HEK293 (cell line): ENCODE data around the gene IDH3A.

Source experiments
- IKZF3 ChIP-seq: fragments of 450-650 bp; IDR thresholded peaks from 2 replicates; pipeline ENCODE4 v1.5.0; 2018; ENCODE audit warnings: missing biosample characterization, mild to moderate bottlenecking, missing genetic modification characterization, moderate library complexity
- KLF8 ChIP-seq: fragments of 450-650 bp; formaldehyde crosslinking; IDR thresholded peaks from 2 replicates; pipeline ENCODE4 v1.5.1; 2016; ENCODE audit warnings: missing biosample characterization, missing genetic modification characterization
- SCRT2 ChIP-seq: fragments of 450-650 bp; formaldehyde crosslinking; IDR thresholded peaks from 2 replicates; pipeline ENCODE4 v1.5.1; 2016; ENCODE audit warnings: missing biosample characterization, missing genetic modification characterization
- SP3 ChIP-seq: fragments of 450-650 bp; formaldehyde crosslinking; IDR thresholded peaks from 2 replicates; pipeline ENCODE4 v1.5.1; 2016; ENCODE audit warnings: missing biosample characterization, missing genetic modification characterization
- SP7 ChIP-seq: fragments of 450-650 bp; formaldehyde crosslinking; IDR thresholded peaks from 2 replicates; pipeline ENCODE4 v1.5.1; 2016; ENCODE audit warnings: missing biosample characterization, missing genetic modification characterization
- ZFHX2 ChIP-seq: fragments of 450-650 bp; formaldehyde crosslinking; conservative IDR thresholded peaks from 2 replicates; pipeline ENCODE4 v1.5.1; 2016; ENCODE audit warnings: missing biosample characterization, missing genetic modification characterization
- ZFP37 ChIP-seq: fragments of 450-650 bp; formaldehyde crosslinking; IDR thresholded peaks from 2 replicates; pipeline ENCODE4 v1.5.1; 2016; ENCODE audit warnings: missing biosample characterization, missing genetic modification characterization
- ZNF146 ChIP-seq: fragments of 450-650 bp; formaldehyde crosslinking; IDR thresholded peaks from 2 replicates; pipeline ENCODE4 v1.5.1; 2016; ENCODE audit warnings: missing biosample characterization, missing genetic modification characterization
- ZNF155 ChIP-seq: fragments of 450-650 bp; formaldehyde crosslinking; IDR thresholded peaks from 2 replicates; pipeline ENCODE4 v1.5.1; 2016; ENCODE audit warnings: missing biosample characterization, missing genetic modification characterization
- ZNF184 ChIP-seq: fragments of 450-650 bp; IDR thresholded peaks from 2 replicates; pipeline ENCODE4 v1.5.1; 2018; ENCODE audit warnings: missing biosample characterization, mild to moderate bottlenecking, missing genetic modification characterization
- ZNF2 ChIP-seq: fragments of 450-650 bp; formaldehyde crosslinking; IDR thresholded peaks from 2 replicates; pipeline ENCODE4 v1.5.1; 2016; ENCODE audit warnings: missing biosample characterization, missing genetic modification characterization
- ZNF248 ChIP-seq: fragments of 450-650 bp; formaldehyde crosslinking; IDR thresholded peaks from 2 replicates; pipeline ENCODE4 v1.5.1; 2017; ENCODE audit warnings: missing biosample characterization, missing genetic modification characterization
- ZNF266 ChIP-seq: fragments of 450-650 bp; formaldehyde crosslinking; IDR thresholded peaks from 2 replicates; pipeline ENCODE4 v1.5.1; 2016; ENCODE audit warnings: missing biosample characterization, missing genetic modification characterization, low read depth
- ZNF341 ChIP-seq: fragments of 450-650 bp; formaldehyde crosslinking; IDR thresholded peaks from 2 replicates; pipeline ENCODE4; 2016; ENCODE audit warnings: low read depth, missing biosample characterization, missing genetic modification characterization
- ZNF350 ChIP-seq: fragments of 450-650 bp; formaldehyde crosslinking; IDR thresholded peaks from 2 replicates; pipeline ENCODE4 v1.5.0; 2017; ENCODE audit warnings: missing biosample characterization, mild to moderate bottlenecking, missing genetic modification characterization
- ZNF394 ChIP-seq: fragments of 450-650 bp; formaldehyde crosslinking; IDR thresholded peaks from 2 replicates; pipeline ENCODE4 v1.5.1; 2016; ENCODE audit warnings: missing biosample characterization, missing genetic modification characterization, mild to moderate bottlenecking, moderate library complexity, borderline replicate concordance
- ZNF423 ChIP-seq: fragments of 450-650 bp; formaldehyde crosslinking; IDR thresholded peaks from 2 replicates; pipeline ENCODE4 v1.5.1; 2016; ENCODE audit warnings: missing biosample characterization, missing genetic modification characterization
- ZNF549 ChIP-seq: fragments of 450-650 bp; IDR thresholded peaks from 2 replicates; pipeline ENCODE4 v1.5.1; 2018; ENCODE audit warnings: missing biosample characterization, missing genetic modification characterization, mild to moderate bottlenecking, inconsistent platforms, moderate library complexity
- ZNF558 ChIP-seq: fragments of 450-650 bp; formaldehyde crosslinking; IDR thresholded peaks from 2 replicates; pipeline ENCODE4 v1.5.1; 2016; ENCODE audit warnings: missing biosample characterization, missing genetic modification characterization
- ZNF561 ChIP-seq: fragments of 450-650 bp; IDR thresholded peaks from 2 replicates; pipeline ENCODE4 v1.5.1; 2018; ENCODE audit warnings: missing biosample characterization, missing genetic modification characterization, borderline replicate concordance
- ZNF610 ChIP-seq: fragments of 450-650 bp; formaldehyde crosslinking; IDR thresholded peaks from 2 replicates; pipeline ENCODE4 v1.5.1; 2016; ENCODE audit warnings: missing biosample characterization, missing genetic modification characterization, borderline replicate concordance
- TF ChIP-seq, protein P1 (sequence below): fragments of 450-650 bp; formaldehyde crosslinking; IDR thresholded peaks from 2 replicates; pipeline ENCODE4 v1.5.1; 2016; ENCODE audit warnings: missing biosample characterization, missing genetic modification characterization, borderline replicate concordance
- TF ChIP-seq, protein P2 (sequence below): fragments of 450-650 bp; formaldehyde crosslinking; IDR thresholded peaks from 2 replicates; pipeline ENCODE4 v1.5.1; 2016; ENCODE audit warnings: missing biosample characterization, missing genetic modification characterization
- TF ChIP-seq, protein P3 (sequence below): fragments of 450-650 bp; formaldehyde crosslinking; IDR thresholded peaks from 2 replicates; pipeline ENCODE4 v1.5.1; 2016; ENCODE audit warnings: missing biosample characterization, missing genetic modification characterization
- TF ChIP-seq, protein P4 (sequence below): fragments of 450-650 bp; formaldehyde crosslinking; IDR thresholded peaks from 2 replicates; pipeline ENCODE4 v1.5.1; 2016; ENCODE audit warnings: missing biosample characterization, missing genetic modification characterization
- TF ChIP-seq, protein P5 (sequence below): fragments of 450-650 bp; formaldehyde crosslinking; IDR thresholded peaks from 2 replicates; pipeline ENCODE4 v1.5.1; 2016; ENCODE audit warnings: missing biosample characterization, missing genetic modification characterization
- TF ChIP-seq, protein P6 (sequence below): fragments of 450-650 bp; formaldehyde crosslinking; IDR thresholded peaks from 2 replicates; pipeline ENCODE4 v1.5.1; 2016; ENCODE audit warnings: missing biosample characterization, missing genetic modification characterization

The IDH3A gene

DNA sequence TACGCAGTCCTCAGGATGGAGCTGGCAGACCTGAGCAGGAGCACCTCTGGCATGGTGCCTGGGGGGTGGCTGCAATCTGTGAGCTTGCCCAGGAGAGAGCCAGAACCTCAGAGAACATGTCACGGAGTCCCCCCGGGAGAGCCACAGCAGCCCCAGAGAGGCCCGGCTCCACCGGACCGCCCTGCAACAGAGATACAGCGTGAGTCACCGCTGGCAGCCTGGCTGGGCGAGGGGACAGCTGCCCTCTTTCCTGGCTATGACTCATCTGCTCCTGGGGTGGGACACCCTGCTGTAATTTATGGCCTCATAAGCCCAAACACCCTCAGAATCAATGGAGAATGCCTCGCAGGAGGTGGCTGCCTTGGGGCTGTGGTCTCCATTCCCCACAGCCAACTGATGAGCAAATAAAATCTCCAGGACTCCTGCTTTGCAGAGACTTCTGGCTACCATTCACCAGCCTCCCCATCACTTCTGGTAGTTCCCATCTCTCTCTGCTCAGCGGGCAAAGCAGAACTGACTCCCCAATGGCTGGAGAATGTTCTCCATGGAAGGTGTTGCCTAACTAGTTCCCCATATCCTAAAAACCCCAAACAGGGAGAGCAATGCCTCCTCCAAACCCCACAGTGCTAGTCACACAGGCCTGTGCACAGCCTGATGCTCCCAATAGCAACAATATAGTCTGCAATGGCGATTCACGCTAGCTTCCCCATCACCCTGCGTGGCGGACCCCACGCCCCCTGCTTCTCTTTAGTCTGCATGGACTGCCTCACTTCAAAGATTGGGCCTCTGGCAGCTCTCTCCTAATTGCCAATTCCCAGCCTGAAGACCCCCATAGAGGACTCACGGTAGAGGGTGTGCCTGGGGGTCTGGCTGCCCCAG lies 63.6 kb downstream of the IDH3A start (continued):
- TF ChIP-seq ZNF2 (tag by site-specific recombination) (no peak), ZNF350 (tag by site-specific recombination) (no peak), ZFHX2 (tag by site-specific recombination) (peak; percentile 58; the same call in 1 of the 2 replicates), ZNF610 (tag by site-specific recombination) (no peak), ZNF561 (tag by site-specific recombination) (0 out of 2 replicates have a peak, but pooled peaks have one; percentile 28), ZNF248 (no peak), ZNF146 (0 out of 2 replicates have a peak, but pooled peaks have one; percentile 5), SP3 (tag by site-specific recombination) (no peak), ZNF266 (tag by site-specific recombination) (no peak), SP7 (tag by site-specific recombination) (peak; percentile 95), ZNF184 (tag by site-specific recombination) (0 out of 2 replicates have a peak, but pooled peaks have one; percentile 72), ZNF155 (no peak), ZNF423 (tag by site-specific recombination) (peak; percentile 94), ZNF341 (tag by site-specific recombination) (0 out of 2 replicates have a peak, but pooled peaks have one; percentile 29), SCRT2 (tag by site-specific recombination) (no peak; the same call in 1 of the 2 replicates), ZNF394 (tag by site-specific recombination) (peak; percentile 61; the same call in 1 of the 2 replicates), IKZF3 (tag by site-specific recombination) (peak; percentile 93), KLF8 (tag by site-specific recombination) (peak; percentile 78; the same call in 1 of the 2 replicates), ZNF549 (no peak), ZFP37 (tag by site-specific recombination) (peak; percentile 56; the same call in 1 of the 2 replicates), ZNF558 (tag by site-specific recombination) (peak; percentile 37; the same call in 1 of the 2 replicates)
- TF ChIP-seq, protein P1, sequence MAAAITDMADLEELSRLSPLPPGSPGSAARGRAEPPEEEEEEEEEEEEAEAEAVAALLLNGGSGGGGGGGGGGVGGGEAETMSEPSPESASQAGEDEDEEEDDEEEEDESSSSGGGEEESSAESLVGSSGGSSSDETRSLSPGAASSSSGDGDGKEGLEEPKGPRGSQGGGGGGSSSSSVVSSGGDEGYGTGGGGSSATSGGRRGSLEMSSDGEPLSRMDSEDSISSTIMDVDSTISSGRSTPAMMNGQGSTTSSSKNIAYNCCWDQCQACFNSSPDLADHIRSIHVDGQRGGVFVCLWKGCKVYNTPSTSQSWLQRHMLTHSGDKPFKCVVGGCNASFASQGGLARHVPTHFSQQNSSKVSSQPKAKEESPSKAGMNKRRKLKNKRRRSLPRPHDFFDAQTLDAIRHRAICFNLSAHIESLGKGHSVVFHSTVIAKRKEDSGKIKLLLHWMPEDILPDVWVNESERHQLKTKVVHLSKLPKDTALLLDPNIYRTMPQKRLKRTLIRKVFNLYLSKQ (tag by site-specific recombination): no peak
- TF ChIP-seq, protein P2, sequence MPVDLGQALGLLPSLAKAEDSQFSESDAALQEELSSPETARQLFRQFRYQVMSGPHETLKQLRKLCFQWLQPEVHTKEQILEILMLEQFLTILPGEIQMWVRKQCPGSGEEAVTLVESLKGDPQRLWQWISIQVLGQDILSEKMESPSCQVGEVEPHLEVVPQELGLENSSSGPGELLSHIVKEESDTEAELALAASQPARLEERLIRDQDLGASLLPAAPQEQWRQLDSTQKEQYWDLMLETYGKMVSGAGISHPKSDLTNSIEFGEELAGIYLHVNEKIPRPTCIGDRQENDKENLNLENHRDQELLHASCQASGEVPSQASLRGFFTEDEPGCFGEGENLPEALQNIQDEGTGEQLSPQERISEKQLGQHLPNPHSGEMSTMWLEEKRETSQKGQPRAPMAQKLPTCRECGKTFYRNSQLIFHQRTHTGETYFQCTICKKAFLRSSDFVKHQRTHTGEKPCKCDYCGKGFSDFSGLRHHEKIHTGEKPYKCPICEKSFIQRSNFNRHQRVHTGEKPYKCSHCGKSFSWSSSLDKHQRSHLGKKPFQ (tag by site-specific recombination): no peak
- TF ChIP-seq, protein P3, sequence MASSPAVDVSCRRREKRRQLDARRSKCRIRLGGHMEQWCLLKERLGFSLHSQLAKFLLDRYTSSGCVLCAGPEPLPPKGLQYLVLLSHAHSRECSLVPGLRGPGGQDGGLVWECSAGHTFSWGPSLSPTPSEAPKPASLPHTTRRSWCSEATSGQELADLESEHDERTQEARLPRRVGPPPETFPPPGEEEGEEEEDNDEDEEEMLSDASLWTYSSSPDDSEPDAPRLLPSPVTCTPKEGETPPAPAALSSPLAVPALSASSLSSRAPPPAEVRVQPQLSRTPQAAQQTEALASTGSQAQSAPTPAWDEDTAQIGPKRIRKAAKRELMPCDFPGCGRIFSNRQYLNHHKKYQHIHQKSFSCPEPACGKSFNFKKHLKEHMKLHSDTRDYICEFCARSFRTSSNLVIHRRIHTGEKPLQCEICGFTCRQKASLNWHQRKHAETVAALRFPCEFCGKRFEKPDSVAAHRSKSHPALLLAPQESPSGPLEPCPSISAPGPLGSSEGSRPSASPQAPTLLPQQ: peak; percentile 62
- TF ChIP-seq, protein P4, sequence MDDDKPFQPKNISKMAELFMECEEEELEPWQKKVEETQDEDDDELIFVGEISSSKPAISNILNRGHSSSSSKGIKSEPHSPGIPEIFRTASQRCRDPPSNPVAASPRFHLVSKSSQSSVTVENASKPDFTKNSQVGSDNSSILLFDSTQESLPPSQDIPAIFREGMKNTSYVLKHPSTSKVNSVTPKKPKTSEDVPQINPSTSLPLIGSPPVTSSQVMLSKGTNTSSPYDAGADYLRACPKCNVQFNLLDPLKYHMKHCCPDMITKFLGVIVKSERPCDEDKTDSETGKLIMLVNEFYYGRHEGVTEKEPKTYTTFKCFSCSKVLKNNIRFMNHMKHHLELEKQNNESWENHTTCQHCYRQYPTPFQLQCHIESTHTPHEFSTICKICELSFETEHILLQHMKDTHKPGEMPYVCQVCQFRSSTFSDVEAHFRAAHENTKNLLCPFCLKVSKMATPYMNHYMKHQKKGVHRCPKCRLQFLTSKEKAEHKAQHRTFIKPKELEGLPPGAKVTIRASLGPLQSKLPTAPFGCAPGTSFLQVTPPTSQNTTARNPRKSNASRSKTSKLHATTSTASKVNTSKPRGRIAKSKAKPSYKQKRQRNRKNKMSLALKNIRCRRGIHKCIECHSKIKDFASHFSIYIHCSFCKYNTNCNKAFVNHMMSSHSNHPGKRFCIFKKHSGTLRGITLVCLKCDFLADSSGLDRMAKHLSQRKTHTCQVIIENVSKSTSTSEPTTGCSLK (tag by site-specific recombination): no peak
- TF ChIP-seq, protein P5, sequence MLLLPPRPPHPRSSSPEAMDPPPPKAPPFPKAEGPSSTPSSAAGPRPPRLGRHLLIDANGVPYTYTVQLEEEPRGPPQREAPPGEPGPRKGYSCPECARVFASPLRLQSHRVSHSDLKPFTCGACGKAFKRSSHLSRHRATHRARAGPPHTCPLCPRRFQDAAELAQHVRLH (tag by site-specific recombination): no peak
- TF ChIP-seq, protein P6, sequence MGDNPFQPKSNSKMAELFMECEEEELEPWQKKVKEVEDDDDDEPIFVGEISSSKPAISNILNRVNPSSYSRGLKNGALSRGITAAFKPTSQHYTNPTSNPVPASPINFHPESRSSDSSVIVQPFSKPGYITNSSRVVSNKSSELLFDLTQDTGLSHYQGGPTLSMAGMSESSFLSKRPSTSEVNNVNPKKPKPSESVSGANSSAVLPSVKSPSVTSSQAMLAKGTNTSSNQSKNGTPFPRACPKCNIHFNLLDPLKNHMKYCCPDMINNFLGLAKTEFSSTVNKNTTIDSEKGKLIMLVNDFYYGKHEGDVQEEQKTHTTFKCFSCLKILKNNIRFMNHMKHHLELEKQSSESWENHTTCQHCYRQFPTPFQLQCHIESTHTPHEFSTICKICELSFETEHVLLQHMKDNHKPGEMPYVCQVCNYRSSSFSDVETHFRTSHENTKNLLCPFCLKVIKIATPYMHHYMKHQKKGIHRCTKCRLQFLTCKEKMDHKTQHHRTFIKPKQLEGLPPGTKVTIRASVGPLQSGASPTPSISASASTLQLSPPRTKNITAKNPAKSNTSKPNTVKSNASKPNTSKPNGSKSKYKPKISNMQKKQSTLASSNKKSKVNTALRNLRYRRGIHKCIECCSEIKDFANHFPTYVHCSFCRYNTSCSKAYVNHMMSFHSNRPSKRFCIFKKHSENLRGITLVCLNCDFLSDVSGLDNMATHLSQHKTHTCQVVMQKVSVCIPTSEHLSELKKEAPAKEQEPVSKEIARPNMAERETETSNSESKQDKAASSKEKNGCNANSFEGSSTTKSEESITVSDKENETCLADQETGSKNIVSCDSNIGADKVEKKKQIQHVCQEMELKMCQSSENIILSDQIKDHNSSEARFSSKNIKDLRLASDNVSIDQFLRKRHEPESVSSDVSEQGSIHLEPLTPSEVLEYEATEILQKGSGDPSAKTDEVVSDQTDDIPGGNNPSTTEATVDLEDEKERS (tag by site-specific recombination): no peak
